ACC112 (cell line): ENCODE data around the gene SPACA6.
A peak's percentile ranks its signal among the peaks of the same experiment; 100 is the strongest.

Experiments
- H2AFZ ChIP-seq: fragments of 200-600 bp; sonication (generic); one replicate; pipeline ENCODE4 v1.6.0; 2017; ENCODE audit warnings: antibody characterized with exemption, low read length; ENCODE audit not compliant: unreplicated experiment
- H3K27ac ChIP-seq: fragments of 200-600 bp; sonication (generic); 2 replicates; pipeline ENCODE4 v1.5.1; 2014; ENCODE audit warnings: low read depth, mild to moderate bottlenecking, antibody characterized with exemption, low read length, moderate library complexity
- H3K27me3 ChIP-seq: fragments of 200-600 bp; sonication (generic); 2 replicates; pipeline ENCODE4 v1.6.1; 2014; ENCODE audit warnings: mild to moderate bottlenecking, antibody characterized with exemption, low read length, moderate library complexity, mixed read lengths; ENCODE audit not compliant: insufficient read depth
- H3K36me3 ChIP-seq: fragments of 200-600 bp; sonication (generic); 2 replicates; pipeline ENCODE4 v1.6.1; 2016; ENCODE audit warnings: mild to moderate bottlenecking, antibody characterized with exemption, low read length, moderate library complexity, mixed read lengths; ENCODE audit not compliant: insufficient read depth
- H3K4me1 ChIP-seq: fragments of 200-600 bp; sonication (generic); one replicate; pipeline ENCODE4 v1.6.1; 2016; ENCODE audit warnings: low read length, mixed read lengths; ENCODE audit not compliant: insufficient read depth, unreplicated experiment, control insufficient read depth
- H3K4me3 ChIP-seq: fragments of 200-600 bp; sonication (generic); 2 replicates; pipeline ENCODE4 v1.5.1; 2014; ENCODE audit warnings: mild to moderate bottlenecking, low read depth, low read length
- H3K79me2 ChIP-seq: fragments of 200-600 bp; sonication (generic); one replicate; pipeline ENCODE4 v1.6.0; 2016; ENCODE audit warnings: low read length; ENCODE audit not compliant: control insufficient read depth, unreplicated experiment, insufficient read depth

Gene SPACA6

GRCh38 chr19:51715850-51716249, 22.7 kb downstream of the SPACA6 start:
- H3K79me2 ChIP-seq: no peaks in the 10 kb centered on the region
- no peak overlapping the region for H2AFZ ChIP-seq
- peaks cover 12% of the 10 kb centered on the region; the same call in 1 of the 2 replicates for H3K27me3 ChIP-seq
- no peak overlapping the region for H3K27ac ChIP-seq
- no peak overlapping the region for H3K4me3 ChIP-seq
- H3K4me1 ChIP-seq: no peaks in the 10 kb centered on the region
- no peaks in the 10 kb centered on the region for H3K36me3 ChIP-seq

- Histone ChIP-seq H2AFZ (no peak overlapping the region), H3K36me3 (no peaks in the 10 kb centered on the region), H3K4me1 (no peaks in the 10 kb centered on the region), H3K4me3 (no peak overlapping the region), H3K79me2 (no peaks in the 10 kb centered on the region), H3K27me3 (peaks cover 12% of the 10 kb centered on the region; the same call in 1 of the 2 replicates), H3K27ac (no peak overlapping the region)
Observed at GRCh38 chr19:51716925-51717324, 23.8 kb downstream of the SPACA6 start.

DNA sequence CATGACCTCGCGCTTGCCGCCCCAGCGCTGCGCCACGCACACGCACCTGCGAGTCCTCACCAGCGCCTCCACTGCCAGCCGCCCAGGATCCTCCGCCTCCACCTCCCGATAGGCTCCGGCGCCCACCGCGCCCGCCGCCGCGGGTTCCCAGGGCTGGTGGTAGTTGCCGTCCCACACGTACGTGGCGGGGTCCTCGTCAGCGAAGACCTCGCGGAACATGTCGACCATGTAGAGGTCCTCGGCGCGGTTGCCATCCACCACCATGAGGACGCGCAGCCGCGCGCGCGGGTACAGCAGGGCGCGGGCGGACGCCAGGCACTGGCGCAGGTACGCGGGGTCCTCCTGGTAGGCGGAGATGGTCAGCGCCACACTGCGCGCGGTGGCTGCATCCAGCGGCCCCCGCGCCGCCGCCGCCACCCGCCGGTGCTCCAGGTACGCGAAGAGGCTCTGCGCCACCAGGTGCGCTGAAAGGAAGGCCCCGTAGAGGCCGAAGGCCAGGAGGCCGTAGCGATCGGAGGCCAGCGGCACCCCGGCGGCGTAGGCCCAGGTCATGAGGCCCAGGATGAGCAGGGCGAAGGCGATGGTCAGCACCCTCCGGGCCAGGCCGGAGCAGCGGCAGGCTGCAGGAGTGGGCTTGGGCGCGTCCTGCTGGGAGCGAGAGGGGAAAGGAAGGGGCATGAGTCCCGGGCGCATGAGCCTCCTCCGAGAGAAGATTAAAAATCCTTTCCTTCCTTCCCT, 26.3 kb downstream of the SPACA6 start:
- H2AFZ ChIP-seq: no peak overlapping the region
- H3K27ac ChIP-seq: no peak overlapping the region
- H3K36me3 ChIP-seq: no peaks in the 10 kb centered on the region
- no peaks in the 10 kb centered on the region for H3K4me1 ChIP-seq
- H3K27me3 ChIP-seq: peaks cover 12% of the 10 kb centered on the region; the same call in 1 of the 2 replicates
- H3K4me3 ChIP-seq: peak overlapping the region; percentile 56
- H3K79me2 ChIP-seq: no peaks in the 10 kb centered on the region

- Histone ChIP-seq H3K27me3 (peaks cover 12% of the 10 kb centered on the region; the same call in 1 of the 2 replicates), H3K4me1 (peaks cover 7% of the 10 kb centered on the region), H3K4me3 (no peak overlapping the region), H3K27ac (no peak overlapping the region), H3K36me3 (no peaks in the 10 kb centered on the region), H2AFZ (no peak overlapping the region), H3K79me2 (no peaks in the 10 kb centered on the region)
Observed at GRCh38 chr19:51721905-51722304, 28.8 kb downstream of the SPACA6 start.

GRCh38 chr19:51722492-51722891, 29.4 kb downstream of the SPACA6 start:
- Histone ChIP-seq H3K27me3 (peaks cover 12% of the 10 kb centered on the region; the same call in 1 of the 2 replicates), H3K27ac (no peak overlapping the region), H3K4me1 (peaks cover 11% of the 10 kb centered on the region), H3K4me3 (no peak overlapping the region), H2AFZ (no peak overlapping the region), H3K36me3 (no peaks in the 10 kb centered on the region), H3K79me2 (no peaks in the 10 kb centered on the region)

DNA sequence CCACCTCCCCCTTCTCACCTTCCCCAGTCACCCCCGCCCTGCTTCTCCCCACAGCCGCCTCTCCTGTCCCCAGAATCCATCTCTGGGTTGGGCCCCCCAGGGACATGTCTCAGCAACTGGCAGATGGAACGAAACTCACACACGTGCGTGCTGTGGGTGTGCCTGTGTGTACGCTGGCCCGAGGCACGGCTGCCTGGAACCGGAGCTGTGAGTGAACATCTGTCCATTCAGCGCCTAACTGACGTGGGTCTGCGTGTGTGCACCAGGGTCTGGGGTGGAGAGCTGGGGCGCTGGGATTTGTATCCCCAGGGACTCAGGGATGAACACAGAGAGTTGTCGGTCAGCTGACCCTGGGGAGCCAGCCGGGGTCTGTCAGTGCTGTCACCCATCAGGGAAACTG, 31.4 kb downstream of the SPACA6 start:
- Histone ChIP-seq H3K4me3 (no peak overlapping the region), H3K36me3 (no peaks in the 10 kb centered on the region), H3K4me1 (peaks cover 11% of the 10 kb centered on the region), H3K27me3 (peaks cover under 1% of the 10 kb centered on the region; the same call in 1 of the 2 replicates), H2AFZ (no peak overlapping the region), H3K27ac (no peak overlapping the region), H3K79me2 (no peaks in the 10 kb centered on the region)

- no peaks in the 10 kb centered on the region for H3K36me3 ChIP-seq
- no peaks in the 10 kb centered on the region for H3K27me3 ChIP-seq
- H3K79me2 ChIP-seq: no peaks in the 10 kb centered on the region
- H3K27ac ChIP-seq: peak overlapping the region; percentile 88
- no peak overlapping the region for H3K4me3 ChIP-seq
- H2AFZ ChIP-seq: no peak overlapping the region
- H3K4me1 ChIP-seq: peaks cover 11% of the 10 kb centered on the region
Observed at GRCh38 chr19:51726049-51726448, 32.9 kb downstream of the SPACA6 start.

DNA sequence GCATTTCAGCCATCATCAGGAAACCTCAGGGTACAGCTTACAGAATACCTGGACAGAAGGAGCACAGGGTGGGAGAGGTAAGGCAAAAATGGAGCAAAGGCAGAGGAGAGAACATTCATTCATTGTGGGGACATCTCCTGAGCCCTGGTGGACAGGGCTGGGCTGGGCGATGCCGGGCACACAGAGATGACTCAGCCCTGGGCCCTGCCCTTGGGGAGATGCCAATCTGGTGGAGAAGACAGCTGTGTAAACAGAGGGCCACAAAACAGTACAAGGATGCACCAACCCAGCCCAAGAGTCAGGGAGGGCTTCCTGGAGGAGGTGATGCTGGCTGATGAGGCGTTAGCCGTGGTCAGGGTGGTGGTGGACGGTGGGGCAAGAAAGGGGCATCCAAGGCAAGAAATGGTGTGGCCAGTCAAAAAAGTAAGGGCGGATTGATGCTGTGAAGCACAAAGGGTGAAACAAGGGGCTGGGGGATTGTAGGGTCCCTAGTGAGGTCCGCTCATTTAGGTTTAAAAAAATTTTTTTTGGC, 34.3 kb downstream of the SPACA6 start:
- H3K27me3 ChIP-seq: no peaks in the 10 kb centered on the region
- H3K27ac ChIP-seq: peak overlapping the region; percentile 88
- no peaks in the 10 kb centered on the region for H3K36me3 ChIP-seq
- H3K79me2 ChIP-seq: no peaks in the 10 kb centered on the region
- no peak overlapping the region for H2AFZ ChIP-seq
- H3K4me3 ChIP-seq: peak overlapping the region; percentile 21; the same call in 1 of the 2 replicates
- H3K4me1 ChIP-seq: peaks cover 11% of the 10 kb centered on the region

- no peaks in the 10 kb centered on the region for H3K27me3 ChIP-seq
- peaks cover 11% of the 10 kb centered on the region for H3K4me1 ChIP-seq
- H3K4me3 ChIP-seq: no peak overlapping the region
- no peaks in the 10 kb centered on the region for H3K36me3 ChIP-seq
- no peak overlapping the region for H2AFZ ChIP-seq
- H3K27ac ChIP-seq: no peak overlapping the region
- no peaks in the 10 kb centered on the region for H3K79me2 ChIP-seq
Observed at GRCh38 chr19:51729781-51730180, 36.7 kb downstream of the SPACA6 start.

DNA sequence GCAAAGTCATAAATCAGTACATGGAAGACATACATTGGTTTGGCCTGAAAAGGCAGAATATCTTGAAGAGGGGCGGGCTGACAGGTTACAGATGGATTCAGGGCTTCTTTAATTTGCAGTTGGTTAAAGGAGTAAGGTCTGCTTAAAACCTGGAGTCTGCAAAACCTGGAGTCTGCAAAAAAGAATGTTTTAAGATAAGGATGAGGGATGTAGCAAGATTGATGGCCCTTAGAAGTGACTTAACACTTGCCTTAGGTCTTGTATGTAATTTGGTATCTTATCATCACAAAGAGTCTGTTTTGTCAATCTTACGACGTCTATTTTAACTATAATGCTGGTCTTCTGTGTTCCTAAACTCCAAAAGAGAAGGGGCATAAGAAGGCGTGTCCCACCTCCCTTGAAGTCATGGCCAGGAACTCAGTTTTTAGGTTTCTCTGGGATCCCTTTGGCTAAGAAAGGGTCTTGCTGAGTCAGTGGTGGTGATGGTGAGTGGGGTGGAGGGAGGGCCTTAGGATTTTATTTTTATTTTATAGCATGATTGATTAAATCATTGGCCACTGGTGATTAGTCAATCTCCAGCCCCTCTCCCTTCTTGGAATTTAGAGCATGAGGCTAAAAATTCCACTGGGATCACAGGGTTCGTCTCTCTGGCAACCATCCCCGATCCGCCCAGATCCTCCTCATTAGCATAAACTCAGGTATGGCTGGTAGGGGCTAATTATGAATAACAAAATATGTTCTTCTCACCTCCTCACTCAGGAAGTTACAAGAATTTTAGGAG, 40.8 kb downstream of the SPACA6 start:
- Histone ChIP-seq H3K27me3 (no peaks in the 10 kb centered on the region), H2AFZ (no peak overlapping the region), H3K4me1 (peaks cover 11% of the 10 kb centered on the region), H3K4me3 (no peak overlapping the region), H3K27ac (no peak overlapping the region; the same call in 1 of the 2 replicates), H3K79me2 (no peaks in the 10 kb centered on the region), H3K36me3 (no peaks in the 10 kb centered on the region)
